GM12892 (cell line): Measurements from ENCODE around the gene SMU1.

Source experiments
- POLR2A ChIP-seq: IDR thresholded peaks from 2 replicates; pipeline ENCODE4 v1.6.1; 2011; ENCODE audit warnings: low read depth, low read length, control low read depth
- POLR2AphosphoS5 ChIP-seq: IDR thresholded peaks from 2 replicates; pipeline ENCODE4 v1.6.1; 2011; ENCODE audit warnings: low read depth, low read length, control low read depth

DNA sequence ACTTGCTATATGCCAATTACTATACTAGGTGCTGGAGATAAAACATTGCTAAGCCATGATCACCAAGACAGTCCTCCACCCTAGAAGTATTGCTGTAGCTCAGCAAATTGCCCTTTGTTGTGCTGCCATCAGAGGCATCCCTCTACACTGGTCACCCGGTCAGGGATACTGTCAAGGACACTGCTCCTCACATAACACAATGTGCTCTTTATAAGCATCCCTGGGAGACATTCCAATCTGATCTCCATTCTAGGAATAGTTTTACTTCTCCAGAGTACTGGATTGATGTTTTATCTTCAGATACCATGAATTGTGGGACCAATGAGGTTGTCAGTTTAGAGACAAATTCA is 61.8 kb downstream of the SMU1 start:
- TF ChIP-seq POLR2A = no peak
- no peak for TF ChIP-seq POLR2AphosphoS5
